CD4-positive, alpha-beta memory T cell (primary cell): ENCODE measurements around the gene RARG. TPM values are rescaled to one million over a fixed set of nuclear protein-coding genes. Genes with fewer than 3 reads are reported as not detected.
A peak's percentile ranks its signal among the peaks of the same experiment; 100 is the strongest.
"Not testable (repeated sequence)": the region's sequence is repeated elsewhere in the genome, so short reads cannot be mapped to it uniquely, and the experiment has no call there.

Experiments
- CTCF ChIA-PET: fragments of 350-600 bp; sonication (Branson Sonifier 250); formaldehyde crosslinking; loops from one replicate; lab custom pipeline; 2021; ENCODE audit warnings: inconsistent platforms; ENCODE audit not compliant: partially characterized antibody; lab: Charles Lee
- POLR2A ChIA-PET: fragments of 350-600 bp; sonication (Branson Sonifier 250); formaldehyde crosslinking; loops from one replicate; lab custom pipeline; 2021; ENCODE audit not compliant: partially characterized antibody; lab: Charles Lee
- DNase-seq, 5 donors: peaks; one replicate each; pipeline versions ENCODE4 v3.0.0 to v3.0.0-alpha.2; 2020 to 2022; ENCODE audit warnings: mixed read lengths in 1 of 5
- H3K27ac ChIP-seq: one replicate; pipeline ENCODE4 v1.7.0; 2013; ENCODE audit warnings: low read depth, low read length
- H3K27me3 ChIP-seq: 2 replicates; pipeline ENCODE4 v1.7.0; 2013; ENCODE audit warnings: mild to moderate bottlenecking, low read length, moderate library complexity; ENCODE audit not compliant: insufficient read depth
- H3K36me3 ChIP-seq: 2 replicates; pipeline ENCODE4 v1.7.0; 2013; ENCODE audit warnings: mild to moderate bottlenecking, low read length, moderate library complexity; ENCODE audit not compliant: insufficient read depth
- H3K4me1 ChIP-seq: 2 replicates; pipeline ENCODE4 v1.7.0; 2013; ENCODE audit warnings: mild to moderate bottlenecking, low read length, moderate library complexity; ENCODE audit not compliant: insufficient read depth
- H3K4me3 ChIP-seq, 2 donors: one replicate each; pipeline ENCODE4 v1.7.0; 2013; ENCODE audit warnings: low read length in 2 of 2, mild to moderate bottlenecking in 1 of 2
- H3K9me3 ChIP-seq, 2 donors: one replicate each; pipeline ENCODE4 v1.7.0; 2013; ENCODE audit warnings: low read length in 2 of 2, control low read depth in 1 of 2; ENCODE audit not compliant: control insufficient read depth in 1 of 2
- H3K27ac Mint-ChIP-seq, 7 donors: one replicate each; pipeline ENCODE4 v1.8.0; 2020 to 2021; ENCODE audit warnings: mixed read lengths in 7 of 7, mild to moderate bottlenecking in 6 of 7, inconsistent platforms in 3 of 7, moderate library complexity in 3 of 7
- H3K27me3 Mint-ChIP-seq, 2 donors: one replicate each; pipeline ENCODE4 v1.8.0; 2020 to 2021; ENCODE audit warnings: mixed read lengths in 2 of 2
- H3K36me3 Mint-ChIP-seq, 2 donors: one replicate each; pipeline ENCODE4 v1.8.0; 2020 to 2021; ENCODE audit warnings: mixed read lengths in 2 of 2, inconsistent platforms in 1 of 2, mild to moderate bottlenecking in 1 of 2
- H3K4me1 Mint-ChIP-seq, 4 donors: one replicate each; pipeline ENCODE4 v1.8.0; 2020 to 2021; ENCODE audit warnings: mixed read lengths in 4 of 4, mild to moderate bottlenecking in 1 of 4
- H3K4me3 Mint-ChIP-seq, 8 donors: one replicate each; pipeline ENCODE4 v1.8.0; 2020 to 2021; ENCODE audit warnings: mixed read lengths in 8 of 8, mild to moderate bottlenecking in 7 of 8, moderate library complexity in 6 of 8, inconsistent platforms in 3 of 8
- H3K9me3 Mint-ChIP-seq, 8 donors: one replicate each; pipeline ENCODE4 v1.8.0; 2020 to 2021; ENCODE audit warnings: mixed read lengths in 8 of 8, mild to moderate bottlenecking in 5 of 8, inconsistent platforms in 3 of 8, moderate library complexity in 1 of 8
- intact Hi-C: fragments of 100-400 bp; cut with micrococcal nuclease; formaldehyde crosslinking; loops from one replicate; pipeline ENCODE4 v1.15.1; 2023
- polyA plus RNA-seq, 2 donors: library from polyadenylated mRNA; unstranded; fragments of 300-500 nt; fragmentation: Illumina TruSeq; gene quantifications; one replicate each; pipeline ENCODE4 v1.2.3, GENCODE V29; 2021
- total RNA-seq, 2 experiments: library from RNA; stranded (reverse); gene quantifications; one replicate each; pipeline ENCODE4 v1.2.3, GENCODE V29; 2021

RARG gene
- total and polyA plus RNA-seq, 4 experiments from 2014 or later: 13.2 to 86.0 (median 54.9) TPM

DNA sequence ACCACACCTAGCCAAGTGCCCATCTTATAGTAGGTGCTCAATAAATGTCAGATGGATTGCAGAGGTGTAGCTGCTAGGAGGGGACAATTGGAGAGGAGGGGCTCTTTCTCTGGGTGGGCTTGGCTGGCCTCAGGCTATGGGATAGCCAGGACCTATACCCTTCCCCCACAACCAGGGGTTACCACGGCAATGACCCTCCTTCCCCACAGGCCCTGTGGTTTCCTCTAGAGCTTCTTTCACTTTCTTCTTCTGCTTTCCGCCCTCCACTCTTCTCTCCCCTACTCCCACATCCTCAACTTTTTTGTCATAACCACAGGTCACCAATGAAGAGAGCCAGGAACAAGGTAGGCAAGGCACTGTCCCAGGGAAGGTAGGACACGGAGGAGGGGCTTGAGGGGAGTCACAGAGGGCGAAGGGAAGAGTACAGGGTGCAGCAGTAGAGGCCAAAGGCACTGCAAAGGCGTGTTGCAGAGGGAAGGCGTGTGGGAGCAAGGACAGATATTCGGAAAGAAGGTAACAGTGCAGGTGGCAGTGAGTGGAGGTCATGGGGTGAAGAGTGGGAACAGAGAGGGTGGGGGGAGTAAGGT lies 23.0 kb downstream of the RARG start:
- DNase-seq: peak in 2 of 5 donors; percentile 37 to 43
- peaks cover 27 to 48% of the 10 kb centered on the region in 2 donors for H3K36me3 Mint-ChIP-seq
- peaks cover 35% of the 10 kb centered on the region for H3K36me3 ChIP-seq
- intact Hi-C loops: no loop called here
- H3K27me3 ChIP-seq: no peaks in the 10 kb centered on the region
- H3K27ac ChIP-seq: peak overlapping the region; percentile 62
- peak overlapping the region; percentile 83 to 97 (median 93) for H3K27ac Mint-ChIP-seq
- H3K4me3 ChIP-seq: peak overlapping the region in 1 of 2 donors; percentile 36
- H3K9me3 ChIP-seq: no peaks in the 10 kb centered on the region
- no peaks in the 10 kb centered on the region for H3K27me3 Mint-ChIP-seq
- H3K4me1 Mint-ChIP-seq: peaks cover 37 to 78% (median 59%) of the 10 kb centered on the region in 4 donors
- peaks cover 83% of the 10 kb centered on the region for H3K4me1 ChIP-seq
- no peaks in the 10 kb centered on the region for H3K9me3 Mint-ChIP-seq
- CTCF ChIA-PET: interaction anchor here (0.8 to 12.8 kb wide), 14 partner anchors 8 to 143 kb away, joined by 3 to 339 read pairs (median 8); partner anchors contain the start of genes AAAS, CSAD, ESPL1 and MYG1
- H3K4me3 Mint-ChIP-seq: peak overlapping the region; percentile 75 to 90 (median 84)
- POLR2A ChIA-PET: interaction anchor here (0.6 to 27.7 kb wide), 18 partner anchors 11 to 292 kb away, joined by 3 to 463 read pairs (median 5); partner anchors contain the start of genes CSAD, MYG1, SP1 and TARBP2

DNA sequence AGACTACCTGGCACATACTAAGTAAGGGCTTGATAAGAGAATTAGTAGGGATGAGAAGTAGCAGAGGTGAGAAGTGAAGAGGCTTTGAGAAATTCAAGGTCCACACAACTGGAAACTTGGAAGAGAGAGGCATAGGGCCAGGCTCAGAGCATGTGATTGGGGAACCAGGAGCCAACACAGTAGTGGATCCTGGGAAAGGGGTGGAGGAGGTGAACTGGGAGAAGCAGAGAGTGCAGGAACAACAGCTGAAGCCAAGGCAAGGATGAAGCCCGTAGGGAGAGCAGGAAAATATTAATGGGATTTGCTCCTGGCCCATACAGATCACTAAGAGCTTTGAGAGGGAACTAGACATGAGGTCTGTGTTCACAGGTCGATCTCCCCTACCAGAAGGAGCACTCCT lies 23.6 kb downstream of the RARG start:
- POLR2A ChIA-PET: interaction anchor here (0.7 to 27.7 kb wide), 19 partner anchors 10 to 293 kb away, joined by 3 to 463 read pairs (median 5); partner anchors contain the start of genes CSAD, MYG1, PFDN5 and SP1
- peaks cover 37 to 78% (median 58%) of the 10 kb centered on the region in 4 donors for H3K4me1 Mint-ChIP-seq
- peaks cover 22 to 45% of the 10 kb centered on the region in 2 donors for H3K36me3 Mint-ChIP-seq
- DNase-seq: no peak
- Histone ChIP-seq H3K27me3 (no peaks in the 10 kb centered on the region), H3K4me1 (peaks cover 83% of the 10 kb centered on the region), H3K4me3 (peak overlapping the region in 1 of 2 donors; percentile 36), H3K27ac (peak overlapping the region; percentile 62), H3K36me3 (peaks cover 29% of the 10 kb centered on the region), H3K9me3 (no peaks in the 10 kb centered on the region)
- no peaks in the 10 kb centered on the region for H3K9me3 Mint-ChIP-seq
- CTCF ChIA-PET: interaction anchor here (0.7 to 12.8 kb wide), 15 partner anchors 12 to 142 kb away, joined by 3 to 339 read pairs (median 6); partner anchors contain the start of genes AAAS, CSAD, ESPL1 and MYG1
- no peaks in the 10 kb centered on the region for H3K27me3 Mint-ChIP-seq
- peak overlapping the region; percentile 5 to 90 (median 83) for H3K4me3 Mint-ChIP-seq
- peak overlapping the region; percentile 83 to 97 (median 93) for H3K27ac Mint-ChIP-seq
- intact Hi-C loops: no loop called here

DNA sequence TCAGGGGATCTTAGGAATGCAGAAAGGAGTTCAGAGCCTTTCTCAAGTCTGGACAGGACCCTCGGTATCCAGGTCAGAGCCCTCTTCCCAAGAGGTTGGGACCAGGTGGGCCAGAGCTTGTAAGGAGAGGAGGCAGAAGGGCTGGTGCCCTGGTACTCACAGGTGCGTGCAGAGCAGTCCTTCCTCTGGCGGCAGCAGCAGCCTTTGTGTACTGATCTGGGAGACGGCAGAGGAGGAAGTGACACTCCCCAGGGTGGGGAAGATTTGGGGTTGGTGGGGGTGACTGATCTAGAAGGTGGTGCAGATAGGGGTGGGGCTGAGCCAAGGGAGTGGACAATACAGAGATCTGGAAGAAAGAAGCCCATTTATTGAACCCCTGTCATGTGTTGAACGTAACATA lies 25.0 kb downstream of the RARG start, which contains the start of gene ITGB7:
Gene ITGB7 (minus strand): TSS at position 210 of the 400 bp plus-strand sequence. CDS start 6,808 bp downstream, outside the sequence.
- no peaks in the 10 kb centered on the region for H3K27me3 ChIP-seq
- peak within 1 kb of the TSS; percentile 85 to 88 for H3K4me3 ChIP-seq
- H3K4me1 ChIP-seq: peaks cover 89% of the 10 kb centered on the region
- H3K36me3 ChIP-seq: peaks cover 17% of the 10 kb centered on the region
- peak within 1 kb of the TSS; percentile 79 for H3K27ac ChIP-seq
- peaks cover 9 to 36% of the 10 kb centered on the region in 2 donors for H3K36me3 Mint-ChIP-seq
- no peaks in the 10 kb centered on the region for H3K9me3 ChIP-seq
- ChIA-PET CTCF (interaction anchor here (1.1 to 12.8 kb wide), 12 partner anchors 10 to 138 kb away, joined by 3 to 339 read pairs (median 10); partner anchors contain the start of genes AAAS, ESPL1, MYG1 and PFDN5), POLR2A (interaction anchor here (0.6 to 27.7 kb wide), 18 partner anchors 9 to 303 kb away, joined by 3 to 463 read pairs (median 4); partner anchors contain the start of genes AAAS, CSAD, ESPL1 and MYG1)
- peak; percentile 67 to 83 (median 72) for DNase-seq
- H3K9me3 Mint-ChIP-seq: no peaks in the 10 kb centered on the region
- intact Hi-C loops: loop anchor here (1.0 kb wide), 1 partner anchor 9 kb away; no protein-coding TSS in a partner anchor
- peaks cover 39 to 77% (median 57%) of the 10 kb centered on the region in 4 donors for H3K4me1 Mint-ChIP-seq
- no peaks in the 10 kb centered on the region for H3K27me3 Mint-ChIP-seq
- H3K27ac Mint-ChIP-seq: peak within 1 kb of the TSS; percentile 83 to 97 (median 93)
- H3K4me3 Mint-ChIP-seq: peak within 1 kb of the TSS; percentile 81 to 98 (median 88)

DNA sequence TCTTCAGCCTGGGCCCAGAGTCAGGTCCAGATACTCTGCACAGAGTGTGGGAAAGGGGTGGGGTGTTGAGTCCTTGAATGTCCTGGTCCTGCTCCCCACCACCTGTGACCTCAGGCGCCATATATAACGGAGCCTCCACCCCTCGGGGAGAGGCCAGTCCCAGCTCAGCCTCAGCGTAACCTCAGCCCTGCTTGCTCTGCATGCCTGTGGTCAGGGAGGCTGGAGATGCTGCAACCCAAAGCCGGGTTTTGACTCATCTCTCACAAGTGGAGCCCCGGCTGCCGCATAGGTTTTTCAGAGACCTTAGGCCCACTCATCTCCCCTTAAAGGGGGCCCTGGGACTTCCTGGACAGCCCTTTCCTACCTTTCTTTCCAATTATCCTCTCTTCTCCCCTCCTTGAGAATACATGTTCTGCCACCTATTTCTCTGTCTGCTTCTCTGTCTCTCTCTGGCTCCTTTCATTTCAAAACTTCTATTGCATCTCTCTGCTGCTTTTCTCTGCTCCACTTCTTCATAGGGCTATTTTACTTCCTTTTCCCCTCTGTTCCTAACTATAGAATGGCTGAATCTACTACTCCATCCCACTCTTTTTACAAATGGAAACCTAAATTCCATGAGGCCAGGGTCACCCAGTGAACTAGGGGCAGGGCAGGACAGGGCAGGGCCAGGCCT lies 26.1 kb downstream of the RARG start:
- Histone ChIP-seq H3K27me3 (no peaks in the 10 kb centered on the region), H3K4me3 (peak overlapping the region; percentile 85 to 88), H3K9me3 (no peaks in the 10 kb centered on the region), H3K27ac (peak overlapping the region; percentile 79), H3K36me3 (peaks cover 6% of the 10 kb centered on the region), H3K4me1 (peaks cover 99% of the 10 kb centered on the region)
- CTCF ChIA-PET: interaction anchor here (1.1 to 12.8 kb wide), 6 partner anchors 42 to 139 kb away, joined by 3 to 339 read pairs (median 62); partner anchors contain the start of genes ESPL1, MYG1 and PFDN5
- intact Hi-C loops: no loop called here
- DNase-seq: peak in 4 of 5 donors; percentile 32 to 80 (median 41)
- Mint-ChIP-seq H3K27ac (peak overlapping the region; percentile 76 to 96 (median 91)), H3K4me3 (peak overlapping the region; percentile 81 to 98 (median 88)), H3K36me3 (peaks cover 3 to 31% of the 10 kb centered on the region in 2 donors), H3K9me3 (no peaks in the 10 kb centered on the region), H3K27me3 (no peaks in the 10 kb centered on the region), H3K4me1 (peaks cover 40 to 84% (median 64%) of the 10 kb centered on the region in 4 donors)
- POLR2A ChIA-PET: interaction anchor here (0.9 to 27.7 kb wide), 15 partner anchors 8 to 304 kb away, joined by 3 to 463 read pairs (median 4); partner anchors contain the start of genes CSAD, ESPL1, MYG1 and RARG

DNA sequence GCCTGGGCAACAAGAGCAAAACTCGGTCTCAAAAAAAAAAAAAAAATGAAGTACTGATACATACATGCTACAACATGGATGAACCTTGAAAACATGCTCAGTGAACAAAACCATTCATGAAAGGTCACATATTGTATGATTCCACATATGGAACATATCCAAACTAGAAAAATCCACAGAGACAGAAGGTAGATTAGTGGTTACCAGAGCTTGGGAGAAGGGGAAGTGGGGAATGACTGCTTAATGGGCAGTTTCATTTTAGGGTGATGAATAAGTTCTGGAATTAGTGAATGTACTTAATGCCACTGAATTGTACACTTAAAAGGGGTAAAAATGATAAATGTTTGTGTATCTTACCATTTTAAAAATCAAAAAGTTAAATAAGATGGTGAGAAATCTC lies 27.7 kb downstream of the RARG start:
- Histone ChIP-seq H3K4me1 (peaks cover 99% of the 10 kb centered on the region), H3K4me3 (no peak overlapping the region), H3K9me3 (no peaks in the 10 kb centered on the region), H3K27me3 (no peaks in the 10 kb centered on the region), H3K36me3 (peaks cover 8% of the 10 kb centered on the region), H3K27ac (no peak overlapping the region)
- peaks cover 11 to 37% of the 10 kb centered on the region in 2 donors for H3K36me3 Mint-ChIP-seq
- ChIA-PET CTCF (interaction anchor here (2.4 kb wide), 1 partner anchor 45 kb away, joined by 9 read pairs; no protein-coding TSS in a partner anchor), POLR2A (interaction anchor here (0.7 to 27.7 kb wide), 3 partner anchors 17 to 43 kb away, joined by 3 to 463 read pairs (median 175); partner anchors contain the start of genes CSAD and ZNF740)
- peak overlapping the region; percentile 12 to 98 (median 80) for H3K4me3 Mint-ChIP-seq
- intact Hi-C loops: no loop called here
- H3K4me1 Mint-ChIP-seq: peaks cover 51 to 92% (median 74%) of the 10 kb centered on the region in 4 donors
- H3K27ac Mint-ChIP-seq: peak overlapping the region in 6 of 7 donors; percentile 26 to 82 (median 48)
- no peak for DNase-seq
- H3K27me3 Mint-ChIP-seq: no peaks in the 10 kb centered on the region
- H3K9me3 Mint-ChIP-seq: no peaks in the 10 kb centered on the region

DNA sequence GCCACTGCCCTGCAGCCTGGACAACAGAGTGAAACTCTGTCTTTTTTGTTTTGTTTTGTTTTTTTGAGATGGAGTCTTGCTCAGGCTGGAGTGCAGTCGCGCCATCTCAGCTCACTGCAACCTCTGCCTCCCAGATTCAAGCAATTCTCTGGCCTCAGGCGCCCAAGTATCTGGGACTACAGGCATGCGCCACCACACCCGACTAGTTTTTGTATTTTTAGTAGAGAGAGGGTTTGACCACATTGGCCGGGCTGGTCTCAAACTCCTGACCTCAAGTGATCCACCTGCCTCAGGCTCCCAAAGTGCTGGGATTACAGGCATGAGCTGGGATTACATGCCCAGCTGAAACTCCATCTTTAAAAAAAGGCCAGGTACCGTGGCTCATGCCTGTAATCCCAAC lies 29.7 kb downstream of the RARG start:
- peaks cover 10% of the 10 kb centered on the region for H3K36me3 ChIP-seq
- Mint-ChIP-seq H3K36me3 (peaks cover 26 to 50% of the 10 kb centered on the region in 2 donors), H3K27ac (peak overlapping the region in 4 of 7 donors; percentile 19 to 76 (median 37)), H3K4me3 (peak overlapping the region in 1 of 8 donors; percentile 22), H3K4me1 (peaks cover 49 to 88% (median 72%) of the 10 kb centered on the region in 4 donors)
- DNase-seq, H3K9me3 ChIP-seq, H3K27me3 Mint-ChIP-seq, H3K27ac ChIP-seq, H3K9me3 Mint-ChIP-seq, H3K4me3 ChIP-seq, intact Hi-C loops, H3K27me3 ChIP-seq: not testable (repeated sequence)
- CTCF ChIA-PET: interaction anchor here (0.8 to 1.5 kb wide), 7 partner anchors 10 to 119 kb away, joined by 3 to 5 read pairs (median 3); partner anchors contain the start of gene ESPL1
- POLR2A ChIA-PET: interaction anchor here (1.2 to 27.7 kb wide), 6 partner anchors 8 to 66 kb away, joined by 3 to 463 read pairs (median 24); partner anchors contain the start of genes CSAD, ESPL1, ITGB7 and ZNF740
- H3K4me1 ChIP-seq: peaks cover 99% of the 10 kb centered on the region
